Measurements from ENCODE around the gene ASB5.

Gene ASB5

GRCh38 chr4:176186067-176186466 is 83.0 kb downstream of the ASB5 start:
- no peak overlapping the region for H3K27ac Mint-ChIP-seq
- no peaks in the 10 kb centered on the region for H3K9me3 Mint-ChIP-seq
- DNase-seq: no peak
- H3K4me1 Mint-ChIP-seq: peaks cover 7% of the 10 kb centered on the region
- no peaks in the 10 kb centered on the region for H3K27me3 Mint-ChIP-seq (ENCODE audit: low read depth, poor library complexity)
- H3K36me3 Mint-ChIP-seq (ENCODE audit: low read depth): no peaks in the 10 kb centered on the region
- TF ChIP-seq CTCF (IDR thresholded peaks at IDR 0.05): no peak
- no peak overlapping the region for H3K4me3 Mint-ChIP-seq

GRCh38 chr4:176185051-176185450 is 84.0 kb downstream of the ASB5 start:
- Mint-ChIP-seq H3K4me1 (peaks cover 7% of the 10 kb centered on the region), H3K27me3 (ENCODE audit: low read depth, poor library complexity) (no peaks in the 10 kb centered on the region), H3K9me3 (no peaks in the 10 kb centered on the region), H3K27ac (no peak overlapping the region), H3K4me3 (no peak overlapping the region), H3K36me3 (ENCODE audit: low read depth) (no peaks in the 10 kb centered on the region)
- no peak for TF ChIP-seq CTCF (IDR thresholded peaks at IDR 0.05)
- DNase-seq: no peak

Measured in nephron progenitor cell (in vitro differentiated cells).